ENCODE measurements around the gene AMFR. TPM values are rescaled to one million over a fixed set of nuclear protein-coding genes. Genes with fewer than 3 reads are reported as not detected.
"Not testable (repeated sequence)": the region's sequence is repeated elsewhere in the genome, so short reads cannot be mapped to it uniquely, and the experiment has no call there.

Gene AMFR
- total RNA-seq, 1 donor from 2014 or later: 251 TPM

DNA sequence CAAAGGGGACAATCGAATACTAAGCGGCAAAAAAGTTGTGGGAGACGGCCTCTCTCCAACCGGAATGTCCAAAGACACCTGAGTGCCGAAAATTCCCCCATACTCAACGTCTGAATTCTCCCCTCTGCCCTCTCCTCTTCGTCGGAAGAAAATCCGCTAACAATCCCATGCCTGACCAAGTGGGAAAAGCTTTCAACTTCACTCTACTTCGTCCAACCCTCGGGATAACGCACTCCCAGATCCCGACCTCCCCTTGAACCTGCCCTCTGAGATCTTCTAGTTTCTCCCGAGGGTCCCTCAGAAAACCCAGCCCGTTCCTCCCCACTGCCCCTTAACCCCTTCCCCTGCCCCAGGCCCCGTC lies 961 bp downstream of the AMFR start:
- peak in 1 of 2 donors; percentile 15 for DNase-seq (ENCODE audit: low read depth in 2 of 2)

DNA sequence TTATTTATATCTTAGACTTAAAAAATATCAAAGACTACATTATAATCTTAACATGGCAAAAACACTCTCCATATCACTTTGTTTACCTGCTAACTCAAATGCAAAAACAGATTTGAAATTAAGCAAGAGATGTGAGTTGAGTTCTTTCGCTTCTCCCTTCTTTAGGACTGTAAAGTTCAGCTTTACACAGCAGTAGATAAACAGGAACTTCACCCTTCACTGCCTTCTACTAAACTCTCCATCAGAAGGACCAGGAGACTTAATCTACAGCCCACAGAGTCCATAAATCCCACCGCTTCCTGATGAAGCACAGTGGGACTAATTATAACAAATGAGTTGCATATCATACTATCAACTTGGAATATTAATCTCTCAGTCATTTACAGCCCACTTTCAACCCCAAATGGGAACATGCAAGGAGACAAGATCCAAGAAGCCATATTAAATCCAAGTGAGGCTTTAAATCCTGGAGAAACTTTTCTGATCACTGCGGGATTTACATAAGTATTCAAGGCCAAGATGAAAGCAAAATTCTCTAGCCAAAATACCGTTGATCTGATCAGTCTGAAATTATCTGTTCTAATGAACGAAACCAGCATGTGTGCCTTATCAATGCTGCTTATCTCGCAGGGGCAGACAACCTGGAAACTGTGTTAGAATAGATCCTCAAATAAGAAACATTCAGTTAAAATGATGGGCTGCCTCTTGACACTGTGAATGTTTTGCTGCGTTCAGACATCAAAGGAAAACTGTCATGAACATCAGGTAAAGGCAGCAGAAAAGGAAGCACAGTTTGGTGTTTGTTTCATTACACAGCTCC lies 1.6 kb downstream of the AMFR start:
- no peak for DNase-seq (ENCODE audit: low read depth in 2 of 2)

DNA sequence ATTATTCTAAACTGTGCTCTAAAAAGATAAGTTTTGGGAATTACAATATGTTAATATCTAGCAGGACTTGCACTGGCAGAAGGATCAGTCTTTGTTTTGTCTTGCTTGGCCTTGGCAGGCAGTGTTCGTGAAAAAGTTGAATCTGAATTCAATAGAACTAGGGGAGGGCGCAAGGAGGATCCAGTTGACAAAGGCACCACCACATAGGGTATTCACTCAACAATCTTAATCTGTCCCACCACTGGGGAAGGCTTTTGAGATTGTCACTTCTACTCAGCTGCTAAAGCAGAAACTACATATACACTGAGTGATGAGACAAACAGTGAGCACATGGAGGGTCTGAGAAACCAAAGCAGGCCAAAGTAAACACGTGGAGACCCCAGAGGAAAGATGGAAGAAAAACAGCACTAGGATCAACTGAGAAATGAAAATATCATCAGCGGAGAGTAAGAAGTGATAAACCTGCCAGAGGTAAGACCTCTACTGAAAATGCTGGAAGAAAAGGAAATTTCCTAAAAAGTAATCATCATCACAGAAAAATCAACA lies 2.4 kb downstream of the AMFR start:
- DNase-seq (ENCODE audit: low read depth in 2 of 2): no peak

DNA sequence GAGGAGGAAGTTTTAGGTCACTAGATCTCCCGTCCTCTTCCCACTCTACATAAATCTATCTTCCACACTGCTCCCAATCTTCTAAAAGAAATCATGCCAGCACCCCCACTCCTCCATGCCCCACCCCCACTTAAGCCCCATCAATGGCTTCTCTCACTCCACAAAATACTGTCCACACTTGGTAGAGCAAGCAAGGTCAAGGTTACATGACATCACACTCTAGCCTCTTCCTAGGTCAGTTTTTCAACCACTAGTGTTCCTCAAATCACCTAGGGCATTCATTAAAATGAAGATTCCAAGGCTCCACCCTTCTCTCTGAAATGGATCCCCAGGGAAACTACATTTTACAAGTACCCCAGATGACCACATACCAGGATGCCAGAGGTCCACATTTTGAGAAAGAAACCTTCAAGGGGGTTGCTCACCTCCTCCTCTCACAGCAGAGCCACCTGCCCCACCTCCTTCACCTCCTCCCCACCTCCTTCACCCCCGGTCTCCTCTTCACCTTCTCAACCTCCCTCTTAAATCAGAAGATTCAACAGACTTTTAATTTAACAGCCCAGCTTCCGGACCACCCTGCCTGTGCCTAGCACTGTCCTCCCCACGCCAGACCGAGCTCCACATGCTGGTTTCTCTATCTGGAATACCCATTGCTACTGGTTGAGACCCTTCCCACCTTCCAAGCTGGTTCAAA lies 3.2 kb downstream of the AMFR start:
- DNase-seq (ENCODE audit: low read depth in 2 of 2): no peak

DNA sequence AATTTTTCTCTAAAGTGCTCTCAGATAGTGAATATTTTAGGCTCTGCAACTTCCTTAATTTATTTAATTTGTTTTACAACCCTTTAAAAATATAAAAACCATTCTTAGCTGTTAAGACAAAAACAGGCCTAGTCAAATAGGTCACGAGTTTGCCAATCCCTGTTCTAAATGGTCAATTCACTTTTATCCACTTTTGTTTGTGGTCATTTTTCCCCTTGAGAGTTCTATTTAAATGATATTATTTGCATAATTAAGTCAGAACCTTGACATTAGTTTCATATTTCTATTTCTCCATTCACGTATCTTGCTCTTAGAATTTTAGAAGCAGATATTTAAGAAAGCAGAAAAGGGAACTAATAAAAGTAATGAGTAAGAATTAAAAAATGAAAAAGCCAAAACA lies 4.0 kb downstream of the AMFR start:
- DNase-seq (ENCODE audit: low read depth in 2 of 2): no peak

- no peak for DNase-seq (ENCODE audit: low read depth in 2 of 2)
Measured at GRCh38 chr16:56420613-56421012, 4.7 kb downstream of the AMFR start.

DNA sequence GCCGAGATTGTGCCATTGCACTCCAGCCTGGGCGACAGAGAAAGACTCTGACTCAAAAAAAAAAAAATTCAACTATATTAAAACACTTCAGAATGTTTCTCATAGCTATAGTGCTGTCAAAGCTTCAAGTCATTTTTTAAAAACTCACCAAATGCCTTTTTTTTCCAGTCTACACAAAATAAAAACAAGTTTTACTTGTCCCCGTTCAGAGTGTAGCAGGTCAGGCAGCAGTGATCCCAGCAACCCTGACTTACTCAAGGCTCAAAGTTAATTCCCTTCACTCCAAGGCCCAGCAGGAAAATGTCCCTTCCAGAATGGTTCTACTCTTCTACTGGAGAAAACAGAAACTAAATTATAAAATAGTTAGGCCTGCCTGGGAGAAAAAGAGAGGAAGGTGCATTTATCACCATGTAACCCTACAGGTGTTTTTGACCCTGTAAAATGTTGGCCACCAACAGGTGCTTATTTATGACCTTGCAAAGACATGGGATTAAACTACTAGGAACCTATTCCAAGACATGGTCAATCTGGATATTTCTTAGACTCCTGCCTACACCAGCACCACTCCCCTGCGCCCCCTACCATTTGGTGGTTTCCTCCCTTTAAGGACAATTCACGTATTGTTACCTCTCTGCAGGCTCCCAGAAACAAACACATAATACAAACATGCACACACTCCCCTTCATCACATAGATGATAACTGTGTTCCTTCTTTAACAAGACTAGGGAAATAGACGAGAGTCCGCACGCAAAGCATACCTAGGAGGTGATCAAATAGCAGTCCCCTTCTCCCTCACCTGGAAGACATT lies 5.4 kb downstream of the AMFR start:
- no peak for DNase-seq (ENCODE audit: low read depth in 2 of 2)

DNA sequence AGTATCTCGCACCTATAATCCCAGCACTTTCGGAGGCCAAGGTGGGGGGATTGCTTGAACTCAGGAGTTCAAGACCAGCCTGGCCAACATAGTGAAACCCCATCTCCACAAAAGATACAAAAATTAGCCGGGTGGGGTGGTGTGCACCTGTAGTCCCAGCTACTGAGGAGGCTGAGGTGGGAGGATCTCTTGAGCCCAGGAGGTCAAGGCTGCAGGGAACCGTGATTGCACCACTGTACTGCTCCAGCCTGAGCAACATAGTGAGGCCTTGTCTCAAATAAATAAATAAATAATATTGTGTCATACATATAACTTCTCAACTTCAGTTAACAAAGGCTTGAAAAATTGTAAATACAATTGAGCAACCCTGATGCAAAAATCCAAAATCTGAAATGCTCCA lies 8.2 kb downstream of the AMFR start:
- no peak for DNase-seq (ENCODE audit: low read depth in 2 of 2)

DNA sequence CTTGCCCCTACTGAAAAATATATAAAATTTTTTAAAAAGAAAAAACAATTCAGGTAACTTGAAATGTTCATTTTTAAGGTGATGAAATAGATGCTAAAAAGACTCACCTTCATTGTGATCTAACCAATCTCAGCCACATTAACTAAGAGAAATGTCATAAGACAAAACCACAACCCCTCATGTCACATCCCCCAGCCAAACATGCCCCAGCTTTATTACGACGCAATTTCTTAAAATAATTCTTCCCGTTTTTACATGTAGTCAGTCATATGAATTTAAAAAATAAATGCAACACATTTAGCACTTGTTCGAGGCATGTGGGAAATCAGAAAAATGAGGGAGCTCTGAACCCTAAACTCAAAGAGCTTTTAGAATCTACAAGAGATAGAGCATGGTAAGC lies 9.5 kb downstream of the AMFR start:
- no peak for DNase-seq (ENCODE audit: low read depth in 2 of 2)

DNA sequence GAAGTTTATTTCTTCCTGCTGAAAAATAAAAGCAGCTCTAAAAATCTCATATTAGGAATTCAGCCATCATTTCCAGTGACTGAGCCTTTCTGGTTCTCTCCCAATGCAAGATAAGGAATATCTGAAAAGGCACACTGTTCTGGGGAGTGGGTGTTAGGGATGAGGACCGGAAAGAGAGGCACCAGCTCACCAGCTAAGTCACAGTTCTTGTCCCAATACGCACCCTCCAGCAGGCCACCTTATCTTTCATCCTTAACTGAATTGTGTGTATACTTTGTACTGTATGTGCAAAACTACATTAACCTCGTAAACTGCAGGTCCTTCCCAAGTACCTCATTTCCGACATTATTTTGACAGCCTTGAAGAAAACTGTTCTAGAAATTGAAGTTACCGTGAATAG lies 11.0 kb downstream of the AMFR start:
- DNase-seq (ENCODE audit: low read depth in 2 of 2): no peak

DNA sequence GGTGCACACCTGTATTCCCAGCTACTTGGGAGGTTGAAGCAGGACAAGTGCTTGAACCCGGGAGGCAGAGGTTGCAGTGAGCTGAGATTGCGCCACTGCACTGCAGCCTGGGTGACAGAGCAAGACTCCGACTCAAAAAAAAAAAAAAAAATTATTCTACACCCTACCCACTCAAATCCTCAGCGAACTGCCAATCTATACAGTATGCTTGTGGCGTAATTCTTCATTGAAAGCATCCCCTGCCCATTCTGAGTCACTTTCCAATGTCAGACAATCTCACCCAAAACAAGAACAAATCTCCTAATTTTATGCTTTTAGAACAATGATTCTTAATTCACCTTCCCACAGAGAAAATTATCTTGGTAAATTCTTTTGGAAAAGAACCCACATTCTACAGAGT lies 12.0 kb downstream of the AMFR start:
- no peak for DNase-seq (ENCODE audit: low read depth in 2 of 2)

DNA sequence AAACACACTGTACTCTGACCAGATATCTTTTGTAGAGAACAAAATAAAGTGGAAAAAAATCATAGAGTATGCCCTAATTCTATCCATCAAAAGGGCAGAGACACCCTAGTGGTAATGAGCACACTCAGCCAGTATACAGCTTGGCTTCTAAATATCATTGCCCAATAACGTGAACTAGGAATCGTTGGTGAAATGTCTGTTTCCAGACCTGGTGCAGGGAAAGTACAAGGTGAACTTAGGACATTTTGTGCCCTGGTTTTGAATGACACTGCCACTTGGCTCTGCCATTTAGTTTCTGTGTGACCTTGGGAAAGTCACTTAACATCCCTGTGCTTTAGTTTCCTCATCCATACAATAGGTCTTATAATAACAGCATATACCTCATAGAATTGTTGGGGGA lies 13.7 kb downstream of the AMFR start:
- DNase-seq (ENCODE audit: low read depth in 2 of 2): no peak

- DNase-seq (ENCODE audit: low read depth in 2 of 2): no peak
Measured at GRCh38 chr16:56411123-56411522, 14.2 kb downstream of the AMFR start.

GRCh38 chr16:56409195-56409594 lies 16.1 kb downstream of the AMFR start:
- no peak for DNase-seq (ENCODE audit: low read depth in 2 of 2)

GRCh38 chr16:56408379-56409098 lies 16.8 kb downstream of the AMFR start:
- DNase-seq (ENCODE audit: low read depth in 2 of 2): no peak

GRCh38 chr16:56405977-56406672 lies 19.2 kb downstream of the AMFR start:
- no peak for DNase-seq (ENCODE audit: low read depth in 2 of 2)

- no peak for DNase-seq (ENCODE audit: low read depth in 2 of 2)
Measured at GRCh38 chr16:56401482-56401881, 23.9 kb downstream of the AMFR start.

GRCh38 chr16:56400458-56400857 lies 24.9 kb downstream of the AMFR start:
- DNase-seq (ENCODE audit: low read depth in 2 of 2): no peak

- DNase-seq (ENCODE audit: low read depth in 2 of 2): no peak
Measured at GRCh38 chr16:56399486-56399885, 25.9 kb downstream of the AMFR start.

DNA sequence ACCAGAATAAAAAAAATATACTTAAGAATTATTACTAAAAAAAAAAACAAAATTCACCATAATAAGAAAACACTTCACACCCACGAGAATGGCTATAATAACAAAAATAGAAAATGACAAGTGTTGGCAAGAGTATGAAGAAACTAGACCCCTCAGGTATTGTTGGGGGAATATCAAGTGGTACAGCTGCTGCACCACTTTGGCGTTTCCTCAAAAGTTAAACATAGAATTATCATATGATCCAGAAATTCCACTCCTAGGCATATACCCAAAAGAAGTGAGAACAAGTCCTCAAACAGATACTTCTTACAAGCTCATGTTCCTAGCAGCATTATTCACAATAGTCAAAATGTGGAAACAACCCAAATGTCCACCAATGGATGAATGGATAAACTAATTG lies 26.3 kb downstream of the AMFR start:
- no peak for DNase-seq (ENCODE audit: low read depth in 2 of 2)

GRCh38 chr16:56396724-56397123 lies 28.6 kb downstream of the AMFR start:
- DNase-seq (ENCODE audit: low read depth in 2 of 2): not testable (repeated sequence)

Data from dermis microvascular lymphatic vessel endothelial cell (primary cell).